Measurements from ENCODE around the gene HACD4.

DNA sequence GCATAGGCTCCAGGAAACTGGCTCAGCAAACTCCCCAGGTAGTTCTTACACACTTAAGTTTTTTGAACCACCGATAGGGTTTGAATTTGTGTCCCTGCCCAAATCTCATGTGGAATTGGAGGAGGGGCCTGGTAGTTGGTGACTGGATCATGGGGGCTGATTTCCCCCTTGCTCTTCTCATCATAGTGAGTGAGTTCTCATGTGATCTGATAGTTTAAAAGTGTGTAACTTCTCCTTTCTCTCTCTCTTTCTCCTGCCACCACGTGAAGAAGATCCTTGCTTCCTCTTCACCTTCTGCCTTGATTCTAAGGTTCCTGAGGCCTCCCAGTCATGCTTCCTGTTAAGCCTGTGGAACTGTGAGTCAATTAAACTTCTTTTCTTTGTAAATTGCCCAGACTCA, 22.4 kb upstream of the HACD4 start:
- no peak for TF ChIP-seq POLR2A (IDR thresholded peaks at IDR 0.05)
- TF ChIP-seq, protein P1, sequence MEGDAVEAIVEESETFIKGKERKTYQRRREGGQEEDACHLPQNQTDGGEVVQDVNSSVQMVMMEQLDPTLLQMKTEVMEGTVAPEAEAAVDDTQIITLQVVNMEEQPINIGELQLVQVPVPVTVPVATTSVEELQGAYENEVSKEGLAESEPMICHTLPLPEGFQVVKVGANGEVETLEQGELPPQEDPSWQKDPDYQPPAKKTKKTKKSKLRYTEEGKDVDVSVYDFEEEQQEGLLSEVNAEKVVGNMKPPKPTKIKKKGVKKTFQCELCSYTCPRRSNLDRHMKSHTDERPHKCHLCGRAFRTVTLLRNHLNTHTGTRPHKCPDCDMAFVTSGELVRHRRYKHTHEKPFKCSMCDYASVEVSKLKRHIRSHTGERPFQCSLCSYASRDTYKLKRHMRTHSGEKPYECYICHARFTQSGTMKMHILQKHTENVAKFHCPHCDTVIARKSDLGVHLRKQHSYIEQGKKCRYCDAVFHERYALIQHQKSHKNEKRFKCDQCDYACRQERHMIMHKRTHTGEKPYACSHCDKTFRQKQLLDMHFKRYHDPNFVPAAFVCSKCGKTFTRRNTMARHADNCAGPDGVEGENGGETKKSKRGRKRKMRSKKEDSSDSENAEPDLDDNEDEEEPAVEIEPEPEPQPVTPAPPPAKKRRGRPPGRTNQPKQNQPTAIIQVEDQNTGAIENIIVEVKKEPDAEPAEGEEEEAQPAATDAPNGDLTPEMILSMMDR (IDR thresholded peaks at IDR 0.05) = no peak
